ENCODE results near the gene TOMM20L.
"Not testable (repeated sequence)": the region's sequence is repeated elsewhere in the genome, so short reads cannot be mapped to it uniquely, and the experiment has no call there.

DNA sequence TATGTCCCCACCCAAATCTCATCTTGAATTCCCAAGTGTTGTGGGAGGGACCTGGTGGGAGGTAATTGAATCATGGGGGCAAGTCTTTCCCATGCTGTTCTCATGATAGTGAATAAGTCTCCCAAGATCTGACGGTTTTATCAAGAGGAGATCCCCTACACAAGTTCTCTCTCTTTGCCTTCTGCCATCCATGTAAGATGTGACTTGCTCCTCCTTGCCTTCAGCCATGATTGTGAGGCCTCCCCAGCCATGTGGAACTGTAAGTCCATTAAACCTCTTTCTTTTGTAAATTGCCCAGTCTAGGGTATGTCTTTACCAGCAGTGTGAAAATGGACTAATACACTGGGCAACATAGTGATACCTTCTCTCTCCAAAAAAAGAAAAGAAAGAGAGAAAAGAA, 21.2 kb downstream of the TOMM20L start:
- not testable (repeated sequence) for TF ChIP-seq ZNF677 (tag by site-specific recombination; IDR thresholded peaks at IDR 0.05); ZSCAN30 (tag by site-specific recombination; IDR thresholded peaks at IDR 0.05); GLIS2 (tag by site-specific recombination; IDR thresholded peaks at IDR 0.05); ZNF777 (tag by site-specific recombination; IDR thresholded peaks at IDR 0.05; ENCODE audit: borderline replicate concordance); ZNF837 (tag by site-specific recombination; IDR thresholded peaks at IDR 0.05); ZNF701 (tag by site-specific recombination; IDR thresholded peaks at IDR 0.05); ZNF768 (tag by site-specific recombination; IDR thresholded peaks at IDR 0.05); ZNF266 (tag by site-specific recombination; IDR thresholded peaks at IDR 0.05; ENCODE audit: low read depth); ZNF335 (tag by site-specific recombination; conservative IDR thresholded peaks at IDR 0.05); ZNF311 (tag by site-specific recombination; IDR thresholded peaks at IDR 0.05; ENCODE audit: borderline replicate concordance); ZBTB7A (tag by site-specific recombination; IDR thresholded peaks at IDR 0.05; ENCODE audit: low read depth); ZNF292 (tag by site-specific recombination; IDR thresholded peaks at IDR 0.05; ENCODE audit: borderline replicate concordance, low read depth)
- TF ChIP-seq, protein P1, sequence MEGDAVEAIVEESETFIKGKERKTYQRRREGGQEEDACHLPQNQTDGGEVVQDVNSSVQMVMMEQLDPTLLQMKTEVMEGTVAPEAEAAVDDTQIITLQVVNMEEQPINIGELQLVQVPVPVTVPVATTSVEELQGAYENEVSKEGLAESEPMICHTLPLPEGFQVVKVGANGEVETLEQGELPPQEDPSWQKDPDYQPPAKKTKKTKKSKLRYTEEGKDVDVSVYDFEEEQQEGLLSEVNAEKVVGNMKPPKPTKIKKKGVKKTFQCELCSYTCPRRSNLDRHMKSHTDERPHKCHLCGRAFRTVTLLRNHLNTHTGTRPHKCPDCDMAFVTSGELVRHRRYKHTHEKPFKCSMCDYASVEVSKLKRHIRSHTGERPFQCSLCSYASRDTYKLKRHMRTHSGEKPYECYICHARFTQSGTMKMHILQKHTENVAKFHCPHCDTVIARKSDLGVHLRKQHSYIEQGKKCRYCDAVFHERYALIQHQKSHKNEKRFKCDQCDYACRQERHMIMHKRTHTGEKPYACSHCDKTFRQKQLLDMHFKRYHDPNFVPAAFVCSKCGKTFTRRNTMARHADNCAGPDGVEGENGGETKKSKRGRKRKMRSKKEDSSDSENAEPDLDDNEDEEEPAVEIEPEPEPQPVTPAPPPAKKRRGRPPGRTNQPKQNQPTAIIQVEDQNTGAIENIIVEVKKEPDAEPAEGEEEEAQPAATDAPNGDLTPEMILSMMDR (tag by site-specific recombination; IDR thresholded peaks at IDR 0.05) = not testable (repeated sequence)
- TF ChIP-seq, protein P2, sequence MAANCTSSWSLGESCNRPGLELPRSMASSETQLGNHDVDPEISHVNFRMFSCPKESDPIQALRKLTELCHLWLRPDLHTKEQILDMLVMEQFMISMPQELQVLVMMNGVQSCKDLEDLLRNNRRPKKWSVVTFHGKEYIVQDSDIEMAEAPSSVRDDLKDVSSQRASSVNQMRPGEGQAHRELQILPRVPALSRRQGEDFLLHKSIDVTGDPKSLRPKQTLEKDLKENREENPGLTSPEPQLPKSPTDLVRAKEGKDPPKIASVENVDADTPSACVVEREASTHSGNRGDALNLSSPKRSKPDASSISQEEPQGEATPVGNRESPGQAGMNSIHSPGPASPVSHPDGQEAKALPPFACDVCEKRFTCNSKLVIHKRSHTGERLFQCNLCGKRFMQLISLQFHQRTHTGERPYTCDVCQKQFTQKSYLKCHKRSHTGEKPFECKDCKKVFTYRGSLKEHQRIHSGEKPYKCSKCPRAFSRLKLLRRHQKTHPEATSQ (tag by site-specific recombination; IDR thresholded peaks at IDR 0.05) = not testable (repeated sequence)
